A549 (cell line): ENCODE results near the gene ITSN1. TPM values are rescaled to one million over a fixed set of nuclear protein-coding genes. Genes with fewer than 3 reads are reported as not detected.

Source experiments
- ATAC-seq, 2 experiments: fragments of 200-7000 bp in 1 of 2; fragments of >200 bp in 1 of 2; cut with Nextera tagmentation in 1 of 2; cut with Tn5 transposase in 1 of 2; 3 replicates each; pipeline versions ENCODE4 v1.8.0 to v1.9.1; 2018 to 2020; ENCODE audit warnings: mild to moderate bottlenecking in 1 of 2, moderate library complexity in 1 of 2
- CTCF ChIA-PET: fragments of 300-600 bp; sonication (Branson Sonifier 250); formaldehyde crosslinking; extraction: SDS; loops from one replicate; lab custom pipeline; 2021; ENCODE audit warnings: antibody characterized with exemption, inconsistent platforms; lab: Yijun Ruan, JAX
- POLR2A ChIA-PET: fragments of 350-600 bp; formaldehyde crosslinking; extraction: SDS; loops from one replicate; lab custom pipeline; 2021; ENCODE audit warnings: antibody characterized with exemption, inconsistent platforms; lab: Yijun Ruan, JAX
- DNase-seq, 2 experiments: peaks; one replicate each; pipeline versions ENCODE4 v3.0.0 to v3.0.0-alpha.2; 2011 to 2016; ENCODE audit warnings: low read depth in 1 of 2, low spot score in 1 of 2
- FAIRE-seq: peaks from 2 replicates; lab custom pipeline; 2011; peaks lifted over from hg19 to GRCh38; lab: Jason Lieb, UNC
- H3K27ac ChIP-seq, 2 experiments: fragments of >200 bp; sonication (Bioruptor Twin); formaldehyde crosslinking; 3 replicates each; pipeline ENCODE4 v1.5.1; 2016 to 2017
- H3K4me1 ChIP-seq: fragments of >200 bp; sonication (Bioruptor Twin); formaldehyde crosslinking; 3 replicates; pipeline ENCODE4 v1.6.1; 2016
- H3K4me2 ChIP-seq: fragments of >200 bp; sonication (Bioruptor Twin); formaldehyde crosslinking; 3 replicates; pipeline ENCODE4 v1.6.1; 2016
- H3K4me3 ChIP-seq: fragments of >200 bp; sonication (Bioruptor Twin); formaldehyde crosslinking; 3 replicates; pipeline ENCODE4 v1.5.1; 2016
- H3K9me3 ChIP-seq: fragments of >200 bp; sonication (Bioruptor Twin); formaldehyde crosslinking; 3 replicates; pipeline ENCODE4 v1.6.1; 2016
- CBX8 ChIP-seq: fragments of 200-600 bp; sonication (generic); IDR thresholded peaks from 2 replicates; pipeline ENCODE4 v1.6.1; 2016
- EP300 ChIP-seq, 2 experiments: fragments of >200 bp; sonication (Bioruptor Twin); formaldehyde crosslinking; IDR thresholded peaks; 2 replicates in 1 of 2; 3 replicates in 1 of 2; pipeline ENCODE4 v1.6.1; 2016 to 2017
- FOSL2 ChIP-seq, 2 experiments: fragments of 450-650 bp in 1 of 2; fragments of >200 bp in 1 of 2; sonication (Bioruptor Twin) in 1 of 2; formaldehyde crosslinking; IDR thresholded peaks; 2 replicates each; pipeline versions ENCODE4 v1.5.0 to v1.6.1; 2016 to 2020; ENCODE audit warnings: mild to moderate bottlenecking in 1 of 2, moderate library complexity in 1 of 2
- FOXS1 ChIP-seq: fragments of 250-450 bp; sonication (Bioruptor Pico); IDR thresholded peaks from 2 replicates; pipeline ENCODE4 v1.5.0; 2020; ENCODE audit warnings: mild to moderate bottlenecking, moderate library complexity
- KDM1A ChIP-seq: fragments of 200-600 bp; sonication (generic); IDR thresholded peaks from 2 replicates; pipeline ENCODE4 v1.6.1; 2016; ENCODE audit warnings: low read depth, mild to moderate bottlenecking
- KDM5A ChIP-seq: fragments of 200-600 bp; sonication (generic); IDR thresholded peaks from 2 replicates; pipeline ENCODE4 v1.6.1; 2016; ENCODE audit warnings: antibody characterized with exemption, mild to moderate bottlenecking
- PHF8 ChIP-seq: fragments of 200-600 bp; sonication (generic); IDR thresholded peaks from 2 replicates; pipeline ENCODE4 v1.6.1; 2016; ENCODE audit warnings: low read depth, mild to moderate bottlenecking, antibody characterized with exemption, moderate library complexity, borderline replicate concordance
- RAD21 ChIP-seq, 2 experiments: fragments of >200 bp in 1 of 2; sonication (Bioruptor Twin) in 1 of 2; formaldehyde crosslinking in 1 of 2; IDR thresholded peaks in 1 of 2; conservative IDR thresholded peaks in 1 of 2; 2 replicates in 1 of 2; 3 replicates in 1 of 2; pipeline ENCODE4 v1.6.1; 2012 to 2018; ENCODE audit warnings: inconsistent platforms in 1 of 2
- RCOR1 ChIP-seq: fragments of 150-350 bp; IDR thresholded peaks from 2 replicates; pipeline ENCODE4 v1.6.1; 2014; ENCODE audit warnings: antibody characterized with exemption, low read length, low read depth
- SMC3 ChIP-seq: fragments of >200 bp; sonication (Bioruptor Twin); formaldehyde crosslinking; IDR thresholded peaks from 3 replicates; pipeline ENCODE4 v1.6.1; 2018; ENCODE audit warnings: inconsistent platforms
- TFCP2L1 ChIP-seq: fragments of 250-450 bp; sonication (Bioruptor Pico); IDR thresholded peaks from 2 replicates; pipeline ENCODE4 v1.5.0; 2021; ENCODE audit warnings: mild to moderate bottlenecking
- TP53 ChIP-seq: fragments of 250-450 bp; sonication (Bioruptor Pico); IDR thresholded peaks from 2 replicates; pipeline ENCODE4 v1.5.0; 2021; ENCODE audit warnings: mild to moderate bottlenecking, moderate library complexity
- ZNF302 ChIP-seq: fragments of 250-450 bp; sonication (Bioruptor Pico); IDR thresholded peaks from 2 replicates; pipeline ENCODE4 v1.9.0; 2021; ENCODE audit warnings: inconsistent platforms, mild to moderate bottlenecking, moderate library complexity
- WGBS: methylation state at CpG from one replicate; pipeline ENCODE4 v1.1.6; 2017; ENCODE audit errors: missing lambda C conversion rate; 5-methylcytosine and 5-hydroxymethylcytosine counted together
- polyA plus RNA-seq, 4 experiments: library from polyadenylated mRNA; depleted of rRNA in 3 of 4; stranded (reverse); fragments of >200 nt; fragmentation: RNase III in 1 of 4; extraction: RNeasy Plus Mini Kit Qiagen cat#74134 plus additional on column Dnase treatment in 1 of 4; gene quantifications; 2 replicates in 3 of 4; 3 replicates in 1 of 4; pipeline ENCODE4 v1.2.3, GENCODE V29; 2011 to 2017
- TF ChIP-seq, protein P1 (sequence below): fragments of 250-450 bp; sonication (Bioruptor Pico); IDR thresholded peaks from 2 replicates; pipeline ENCODE4 v1.5.0; 2021; ENCODE audit warnings: mild to moderate bottlenecking, moderate library complexity, borderline replicate concordance
- TF ChIP-seq, protein P2 (sequence below): fragments of 250-450 bp; sonication (Bioruptor Pico); IDR thresholded peaks from 2 replicates; pipeline ENCODE4 v1.5.0; 2020; ENCODE audit warnings: low read depth, mild to moderate bottlenecking, moderate library complexity
- TF ChIP-seq, protein P3 (sequence below): fragments of >200 bp; sonication (Bioruptor Twin); formaldehyde crosslinking; IDR thresholded peaks from 3 replicates; pipeline ENCODE4 v1.5.1; 2016
- TF ChIP-seq, protein P4 (sequence below): fragments of 200-600 bp; sonication (generic); IDR thresholded peaks from 2 replicates; pipeline ENCODE4 v1.6.1; 2016; ENCODE audit warnings: antibody characterized with exemption, mild to moderate bottlenecking, moderate library complexity

Gene ITSN1
- polyA plus RNA-seq, 2 of the 4 experiments (the other 2 are of a cell fraction) = 15.2 to 23.7 TPM

DNA sequence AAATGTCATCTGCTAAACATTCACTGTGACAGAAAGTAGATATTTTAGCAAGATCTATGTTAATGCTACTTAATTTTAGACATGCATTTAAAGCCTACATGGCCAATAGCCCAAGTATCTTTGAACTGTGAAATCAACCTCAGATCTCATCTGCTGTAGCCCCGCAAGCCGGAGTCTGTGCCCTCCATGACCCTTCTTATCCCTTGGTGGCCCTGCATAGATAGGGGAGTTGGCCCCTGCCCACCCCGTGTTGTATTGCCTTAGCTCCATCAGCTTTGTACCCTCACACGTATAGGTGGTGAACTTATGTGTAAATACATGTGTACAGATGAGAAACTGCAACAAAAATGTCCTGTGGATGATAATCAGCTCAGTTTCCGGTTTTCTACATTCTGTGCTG, 254.8 kb downstream of the ITSN1 start:
- H3K9me3 ChIP-seq = no peaks in the 10 kb centered on the region
- no peak for ATAC-seq
- ChIA-PET POLR2A (no interaction called here), CTCF (interaction anchor here (2.1 kb wide), 2 partner anchors 20 to 291 kb away, joined by 4 to 9 read pairs; no protein-coding TSS in a partner anchor)
- FAIRE-seq = no peak
- H3K27ac ChIP-seq = no peak overlapping the region
- DNase-seq = no peak
- no peak overlapping the region for H3K4me2 ChIP-seq
- 82% methylated on average over 5 of the region's 5 CpGs for WGBS
- peaks cover 3% of the 10 kb centered on the region; the same call in 1 of the 3 replicates for H3K4me1 ChIP-seq
- TF ChIP-seq, protein P1, sequence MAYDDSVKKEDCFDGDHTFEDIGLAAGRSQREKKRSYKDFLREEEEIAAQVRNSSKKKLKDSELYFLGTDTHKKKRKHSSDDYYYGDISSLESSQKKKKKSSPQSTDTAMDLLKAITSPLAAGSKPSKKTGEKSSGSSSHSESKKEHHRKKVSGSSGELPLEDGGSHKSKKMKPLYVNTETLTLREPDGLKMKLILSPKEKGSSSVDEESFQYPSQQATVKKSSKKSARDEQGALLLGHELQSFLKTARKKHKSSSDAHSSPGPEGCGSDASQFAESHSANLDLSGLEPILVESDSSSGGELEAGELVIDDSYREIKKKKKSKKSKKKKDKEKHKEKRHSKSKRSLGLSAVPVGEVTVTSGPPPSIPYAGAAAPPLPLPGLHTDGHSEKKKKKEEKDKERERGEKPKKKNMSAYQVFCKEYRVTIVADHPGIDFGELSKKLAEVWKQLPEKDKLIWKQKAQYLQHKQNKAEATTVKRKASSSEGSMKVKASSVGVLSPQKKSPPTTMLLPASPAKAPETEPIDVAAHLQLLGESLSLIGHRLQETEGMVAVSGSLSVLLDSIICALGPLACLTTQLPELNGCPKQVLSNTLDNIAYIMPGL (CRISPR knock-in tag) = no peak
- TF ChIP-seq FOSL2 (IDR thresholded peaks at IDR 0.05) (no peak), FOSL2 (CRISPR knock-in tag; IDR thresholded peaks at IDR 0.05) (no peak), ZNF302 (CRISPR knock-in tag) (no peak), RCOR1 (no peak), PHF8 (no peak), TFCP2L1 (no peak), KDM1A (no peak)
- TF ChIP-seq, protein P2, sequence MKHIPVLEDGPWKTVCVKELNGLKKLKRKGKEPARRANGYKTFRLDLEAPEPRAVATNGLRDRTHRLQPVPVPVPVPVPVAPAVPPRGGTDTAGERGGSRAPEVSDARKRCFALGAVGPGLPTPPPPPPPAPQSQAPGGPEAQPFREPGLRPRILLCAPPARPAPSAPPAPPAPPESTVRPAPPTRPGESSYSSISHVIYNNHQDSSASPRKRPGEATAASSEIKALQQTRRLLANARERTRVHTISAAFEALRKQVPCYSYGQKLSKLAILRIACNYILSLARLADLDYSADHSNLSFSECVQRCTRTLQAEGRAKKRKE = no peak
- no peak overlapping the region for H3K4me3 ChIP-seq

DNA sequence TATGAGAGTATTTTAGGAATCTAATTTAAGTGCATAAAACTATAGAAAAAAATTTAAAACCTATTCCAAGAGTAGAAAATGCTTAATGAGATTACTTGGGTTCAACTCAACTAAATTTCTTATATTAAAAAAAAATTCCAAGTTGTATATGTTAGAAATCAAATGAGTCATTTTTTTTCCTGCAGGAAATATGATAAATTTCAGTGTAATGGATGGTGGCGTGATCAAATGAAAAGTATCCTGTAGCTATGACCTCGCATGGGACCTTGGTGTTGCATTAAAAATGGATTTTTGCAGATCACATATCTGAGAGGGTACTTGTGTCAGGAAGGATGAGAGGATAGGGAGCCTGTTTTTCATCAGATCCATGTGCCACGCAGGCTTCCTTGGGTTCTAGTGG, 255.4 kb downstream of the ITSN1 start:
- TF ChIP-seq RAD21 (conservative IDR thresholded peaks at IDR 0.05 in 1 of 2, IDR thresholded peaks at IDR 0.05 in 1 of 2) (no peak), EP300 (IDR thresholded peaks at IDR 0.05) (no peak), TP53 (no peak), KDM1A (no peak), FOXS1 (CRISPR knock-in tag) (no peak), CBX8 (no peak), SMC3 (no peak), KDM5A (no peak)
- TF ChIP-seq, protein P3, sequence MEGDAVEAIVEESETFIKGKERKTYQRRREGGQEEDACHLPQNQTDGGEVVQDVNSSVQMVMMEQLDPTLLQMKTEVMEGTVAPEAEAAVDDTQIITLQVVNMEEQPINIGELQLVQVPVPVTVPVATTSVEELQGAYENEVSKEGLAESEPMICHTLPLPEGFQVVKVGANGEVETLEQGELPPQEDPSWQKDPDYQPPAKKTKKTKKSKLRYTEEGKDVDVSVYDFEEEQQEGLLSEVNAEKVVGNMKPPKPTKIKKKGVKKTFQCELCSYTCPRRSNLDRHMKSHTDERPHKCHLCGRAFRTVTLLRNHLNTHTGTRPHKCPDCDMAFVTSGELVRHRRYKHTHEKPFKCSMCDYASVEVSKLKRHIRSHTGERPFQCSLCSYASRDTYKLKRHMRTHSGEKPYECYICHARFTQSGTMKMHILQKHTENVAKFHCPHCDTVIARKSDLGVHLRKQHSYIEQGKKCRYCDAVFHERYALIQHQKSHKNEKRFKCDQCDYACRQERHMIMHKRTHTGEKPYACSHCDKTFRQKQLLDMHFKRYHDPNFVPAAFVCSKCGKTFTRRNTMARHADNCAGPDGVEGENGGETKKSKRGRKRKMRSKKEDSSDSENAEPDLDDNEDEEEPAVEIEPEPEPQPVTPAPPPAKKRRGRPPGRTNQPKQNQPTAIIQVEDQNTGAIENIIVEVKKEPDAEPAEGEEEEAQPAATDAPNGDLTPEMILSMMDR = no peak
- TF ChIP-seq, protein P4, sequence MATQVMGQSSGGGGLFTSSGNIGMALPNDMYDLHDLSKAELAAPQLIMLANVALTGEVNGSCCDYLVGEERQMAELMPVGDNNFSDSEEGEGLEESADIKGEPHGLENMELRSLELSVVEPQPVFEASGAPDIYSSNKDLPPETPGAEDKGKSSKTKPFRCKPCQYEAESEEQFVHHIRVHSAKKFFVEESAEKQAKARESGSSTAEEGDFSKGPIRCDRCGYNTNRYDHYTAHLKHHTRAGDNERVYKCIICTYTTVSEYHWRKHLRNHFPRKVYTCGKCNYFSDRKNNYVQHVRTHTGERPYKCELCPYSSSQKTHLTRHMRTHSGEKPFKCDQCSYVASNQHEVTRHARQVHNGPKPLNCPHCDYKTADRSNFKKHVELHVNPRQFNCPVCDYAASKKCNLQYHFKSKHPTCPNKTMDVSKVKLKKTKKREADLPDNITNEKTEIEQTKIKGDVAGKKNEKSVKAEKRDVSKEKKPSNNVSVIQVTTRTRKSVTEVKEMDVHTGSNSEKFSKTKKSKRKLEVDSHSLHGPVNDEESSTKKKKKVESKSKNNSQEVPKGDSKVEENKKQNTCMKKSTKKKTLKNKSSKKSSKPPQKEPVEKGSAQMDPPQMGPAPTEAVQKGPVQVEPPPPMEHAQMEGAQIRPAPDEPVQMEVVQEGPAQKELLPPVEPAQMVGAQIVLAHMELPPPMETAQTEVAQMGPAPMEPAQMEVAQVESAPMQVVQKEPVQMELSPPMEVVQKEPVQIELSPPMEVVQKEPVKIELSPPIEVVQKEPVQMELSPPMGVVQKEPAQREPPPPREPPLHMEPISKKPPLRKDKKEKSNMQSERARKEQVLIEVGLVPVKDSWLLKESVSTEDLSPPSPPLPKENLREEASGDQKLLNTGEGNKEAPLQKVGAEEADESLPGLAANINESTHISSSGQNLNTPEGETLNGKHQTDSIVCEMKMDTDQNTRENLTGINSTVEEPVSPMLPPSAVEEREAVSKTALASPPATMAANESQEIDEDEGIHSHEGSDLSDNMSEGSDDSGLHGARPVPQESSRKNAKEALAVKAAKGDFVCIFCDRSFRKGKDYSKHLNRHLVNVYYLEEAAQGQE = no peak
- H3K9me3 ChIP-seq = no peaks in the 10 kb centered on the region
- 85% methylated on average over 3 of the region's 3 CpGs for WGBS
- no peak overlapping the region for H3K4me2 ChIP-seq
- CTCF ChIA-PET = interaction anchor here (1.2 to 2.1 kb wide), 2 partner anchors 290 to 292 kb away, joined by 3 to 9 read pairs; no protein-coding TSS in a partner anchor
- no peak for FAIRE-seq
- no peak for DNase-seq
- H3K27ac ChIP-seq = no peak overlapping the region
- no peak overlapping the region for H3K4me3 ChIP-seq
- no peak for ATAC-seq
- H3K4me1 ChIP-seq = peaks cover 3% of the 10 kb centered on the region; the same call in 1 of the 3 replicates
- POLR2A ChIA-PET = no interaction called here
